Measurements from ENCODE around the gene LPIN3. TPM values are rescaled to one million over a fixed set of nuclear protein-coding genes. Genes with fewer than 3 reads are reported as not detected.

LPIN3 gene
- total and polyA plus RNA-seq, 2 of the 8 experiments (the other 6 are each of a cell fraction or from before 2014, with no cell fraction given): 3.7 to 3.9 TPM

- H3K27me3 ChIP-seq (replicated peaks in 1 of 4; ENCODE audit: control insufficient read depth in 3 of 4, extremely low read depth in 1 of 4, insufficient read depth in 3 of 4, low read length in 3 of 4): no peaks in the 10 kb centered on the region
- TF ChIP-seq GABPA (IDR thresholded peaks at IDR 0.05; ENCODE audit: borderline replicate concordance, insufficient read depth, low read length): no peak
- no peak for TF ChIP-seq BRCA1 (IDR thresholded peaks at IDR 0.05; ENCODE audit: low read depth, low read length)
- TF ChIP-seq SIX5 (IDR thresholded peaks at IDR 0.05; ENCODE audit: low read depth, low read length): no peak
These were observed 63.0 kb downstream of the LPIN3 start for GRCh38 chr20:41403604-41404003.

More at GRCh38 chr20:41403604-41404003, 63.0 kb downstream of the LPIN3 start:
- 94% methylated on average over 12 of the region's 12 CpGs; no CpG with 5 or more reads in 1 of the 2 experiments for WGBS, 2 experiments (ENCODE audit: extremely low coverage in 1 of 2, insufficient coverage in 1 of 2, insufficient read length in 1 of 2, insufficient replicate concordance in 2 of 2, low coverage in 1 of 2, low lambda C conversion rate in 2 of 2, missing lambda C conversion rate in 1 of 2)
- H2BK5ac ChIP-seq (ENCODE audit: low read depth, low read length): no peak overlapping the region
- no peak overlapping the region for H3K23ac ChIP-seq (ENCODE audit: insufficient read length)
- H4K5ac ChIP-seq (ENCODE audit: insufficient read length, low read depth, low read length): no peak overlapping the region
- H3K79me1 ChIP-seq (ENCODE audit: low read depth, low read length): no peaks in the 10 kb centered on the region; the same call in 1 of the 2 replicates
- H2BK20ac ChIP-seq (ENCODE audit: low read length): no peak overlapping the region
- no peak overlapping the region for H3K18ac ChIP-seq (ENCODE audit: extremely low read depth, low read length)
- no peak overlapping the region for H2BK12ac ChIP-seq (ENCODE audit: low read depth, low read length)
- ChIA-PET POLR2A (ENCODE audit: partially characterized antibody) (no interaction called here), CTCF (ENCODE audit: partially characterized antibody) (interaction anchor here (0.7 kb wide), 1 partner anchor 63 kb away, joined by 4 read pairs; the partner anchor contains the start of gene LPIN3)
- no peak overlapping the region for H2BK15ac ChIP-seq (ENCODE audit: low read length)
- H3K9me3 ChIP-seq (ENCODE audit: insufficient read depth in 2 of 2, low read depth in 1 of 2, low read length in 1 of 2): no peaks in the 10 kb centered on the region
- peaks cover 15 to 53% (median 29%) of the 10 kb centered on the region in 4 experiments for H3K36me3 ChIP-seq (ENCODE audit: control insufficient read depth in 2 of 4, insufficient read depth in 4 of 4, low read length in 3 of 4)
- H3K27ac ChIP-seq (ENCODE audit: low read depth, low read length): no peak overlapping the region
- H2BK120ac ChIP-seq (replicated peaks; ENCODE audit: low read depth, low read length): no peak overlapping the region
- no peaks in the 10 kb centered on the region for H3K79me2 ChIP-seq (ENCODE audit: control insufficient read depth in 1 of 2, insufficient read depth in 2 of 2, low read length in 2 of 2)
- no peak overlapping the region for H3K4me2 ChIP-seq (ENCODE audit: insufficient read depth in 1 of 2, low read depth in 2 of 2, low read length in 2 of 2)
- H4K8ac ChIP-seq (ENCODE audit: extremely low read depth, insufficient read depth, low read length): no peak overlapping the region
- no peaks in the 10 kb centered on the region for H3K4me1 ChIP-seq (replicated peaks in 1 of 4; ENCODE audit: control insufficient read depth in 3 of 4, insufficient read depth in 4 of 4, low read length in 3 of 4)
- H3K4ac ChIP-seq (replicated peaks; ENCODE audit: insufficient read length, low read depth, low read length): no peak overlapping the region
- no peak overlapping the region for H3K56ac ChIP-seq (replicated peaks; ENCODE audit: insufficient read length, low read depth, low read length)
- no peak for FAIRE-seq
- no peak overlapping the region for H2AFZ ChIP-seq (ENCODE audit: low read length)
- no peak overlapping the region for H2AK5ac ChIP-seq (ENCODE audit: low read depth, low read length)
- no peaks in the 10 kb centered on the region for H3K23me2 ChIP-seq (ENCODE audit: low read depth, low read length)
- H3K14ac ChIP-seq (ENCODE audit: insufficient read length): no peak overlapping the region
- H4K20me1 ChIP-seq (replicated peaks in 1 of 2; ENCODE audit: control insufficient read depth in 1 of 2, insufficient read depth in 2 of 2, low read length in 2 of 2): peaks cover 1 to 3% of the 10 kb centered on the region in 2 experiments
- H4K91ac ChIP-seq (replicated peaks; ENCODE audit: insufficient read length, low read length): no peak overlapping the region
- DNase-seq (ENCODE audit: low read depth in 1 of 2, low spot score in 2 of 2): no peak
- no peak overlapping the region for H3K4me3 ChIP-seq (ENCODE audit: extremely low read depth in 1 of 4, insufficient read depth in 2 of 4, low read depth in 3 of 4, low read length in 4 of 4)
- no peak overlapping the region for H3K9ac ChIP-seq (replicated peaks in 1 of 4; ENCODE audit: extremely low read depth in 1 of 4, low read depth in 3 of 4, low read length in 3 of 4)

All from H1 (cell line).